Activated T-cell treated with anti-CD3 and anti-CD28 coated beads, Interleukin-2, amount 50 U/mL, for 24 hours (primary cell): ENCODE results near the gene TUBB3.

ENCODE experiments used
- DNase-seq: peaks from one replicate; pipeline ENCODE4 v3.0.0-alpha.2; 2020
- H3K27ac Mint-ChIP-seq: 2 replicates; pipeline ENCODE4 v1.8.0; 2020; ENCODE audit warnings: mild to moderate bottlenecking, mixed read lengths
- H3K27me3 Mint-ChIP-seq: 2 replicates; pipeline ENCODE4 v1.8.0; 2020; ENCODE audit warnings: mixed read lengths
- H3K36me3 Mint-ChIP-seq: 2 replicates; pipeline ENCODE4 v1.8.0; 2020; ENCODE audit warnings: low read depth, mixed read lengths
- H3K4me1 Mint-ChIP-seq: 2 replicates; pipeline ENCODE4 v1.8.0; 2020; ENCODE audit warnings: low read depth, mixed read lengths
- H3K4me3 Mint-ChIP-seq: 2 replicates; pipeline ENCODE4 v1.8.0; 2020; ENCODE audit warnings: mild to moderate bottlenecking, moderate library complexity, mixed read lengths
- H3K9me3 Mint-ChIP-seq: 2 replicates; pipeline ENCODE4 v1.8.0; 2020; ENCODE audit warnings: mixed read lengths

TUBB3 gene

GRCh38 chr16:89893642-89894548 lies 29.2 kb upstream of the TUBB3 start:
- Mint-ChIP-seq H3K4me3 (no peak overlapping the region), H3K4me1 (peaks cover 9% of the 10 kb centered on the region), H3K27me3 (no peaks in the 10 kb centered on the region), H3K36me3 (peaks cover 88% of the 10 kb centered on the region), H3K27ac (no peak overlapping the region), H3K9me3 (no peaks in the 10 kb centered on the region)
- no peak for DNase-seq

GRCh38 chr16:89895482-89896250 lies 27.5 kb upstream of the TUBB3 start:
- Mint-ChIP-seq H3K4me1 (peaks cover 6% of the 10 kb centered on the region), H3K9me3 (no peaks in the 10 kb centered on the region), H3K27ac (no peak overlapping the region), H3K27me3 (no peaks in the 10 kb centered on the region), H3K36me3 (peaks cover 92% of the 10 kb centered on the region), H3K4me3 (no peak overlapping the region)
- DNase-seq = no peak

- peaks cover 3% of the 10 kb centered on the region for H3K4me1 Mint-ChIP-seq
- peaks cover 84% of the 10 kb centered on the region for H3K36me3 Mint-ChIP-seq
- H3K27ac Mint-ChIP-seq = no peak overlapping the region
- DNase-seq = no peak
- no peaks in the 10 kb centered on the region for H3K27me3 Mint-ChIP-seq
- H3K4me3 Mint-ChIP-seq = no peak overlapping the region
- no peaks in the 10 kb centered on the region for H3K9me3 Mint-ChIP-seq
These were observed 25.9 kb upstream of the TUBB3 start for GRCh38 chr16:89897204-89897603.

GRCh38 chr16:89898201-89898967 lies 24.8 kb upstream of the TUBB3 start:
- peaks cover 78% of the 10 kb centered on the region for H3K36me3 Mint-ChIP-seq
- H3K27ac Mint-ChIP-seq = no peak overlapping the region
- no peak overlapping the region for H3K4me3 Mint-ChIP-seq
- H3K4me1 Mint-ChIP-seq = peaks cover 3% of the 10 kb centered on the region
- DNase-seq = no peak
- no peaks in the 10 kb centered on the region for H3K9me3 Mint-ChIP-seq
- H3K27me3 Mint-ChIP-seq = no peaks in the 10 kb centered on the region

- Mint-ChIP-seq H3K4me3 (no peak overlapping the region), H3K27ac (peak overlapping the region; percentile 44), H3K9me3 (no peaks in the 10 kb centered on the region), H3K27me3 (no peaks in the 10 kb centered on the region), H3K4me1 (peaks cover 3% of the 10 kb centered on the region), H3K36me3 (peaks cover 77% of the 10 kb centered on the region)
- no peak for DNase-seq
These were observed 23.2 kb upstream of the TUBB3 start for GRCh38 chr16:89899879-89900481.

GRCh38 chr16:89900885-89901284 lies 22.3 kb upstream of the TUBB3 start:
- no peak overlapping the region for H3K4me3 Mint-ChIP-seq
- peaks cover 78% of the 10 kb centered on the region for H3K36me3 Mint-ChIP-seq
- no peak for DNase-seq
- no peak overlapping the region for H3K27ac Mint-ChIP-seq
- peaks cover 3% of the 10 kb centered on the region for H3K4me1 Mint-ChIP-seq
- no peaks in the 10 kb centered on the region for H3K27me3 Mint-ChIP-seq
- no peaks in the 10 kb centered on the region for H3K9me3 Mint-ChIP-seq

GRCh38 chr16:89902980-89903379 lies 20.2 kb upstream of the TUBB3 start:
- no peak overlapping the region for H3K27ac Mint-ChIP-seq
- no peak for DNase-seq
- no peaks in the 10 kb centered on the region for H3K27me3 Mint-ChIP-seq
- H3K4me1 Mint-ChIP-seq = peaks cover 3% of the 10 kb centered on the region
- peaks cover 73% of the 10 kb centered on the region for H3K36me3 Mint-ChIP-seq
- H3K4me3 Mint-ChIP-seq = no peak overlapping the region
- H3K9me3 Mint-ChIP-seq = no peaks in the 10 kb centered on the region

- H3K4me1 Mint-ChIP-seq = peaks cover 5% of the 10 kb centered on the region
- H3K27ac Mint-ChIP-seq = no peak overlapping the region
- H3K27me3 Mint-ChIP-seq = no peaks in the 10 kb centered on the region
- no peak for DNase-seq
- H3K9me3 Mint-ChIP-seq = no peaks in the 10 kb centered on the region
- H3K36me3 Mint-ChIP-seq = peaks cover 66% of the 10 kb centered on the region
- no peak overlapping the region for H3K4me3 Mint-ChIP-seq
These were observed 19.1 kb upstream of the TUBB3 start for GRCh38 chr16:89903908-89904515.

- Mint-ChIP-seq H3K9me3 (no peaks in the 10 kb centered on the region), H3K27me3 (no peaks in the 10 kb centered on the region), H3K4me3 (no peak overlapping the region), H3K27ac (no peak overlapping the region), H3K4me1 (peaks cover 7% of the 10 kb centered on the region), H3K36me3 (peaks cover 66% of the 10 kb centered on the region)
- no peak for DNase-seq
These were observed 18.3 kb upstream of the TUBB3 start for GRCh38 chr16:89904606-89905510.

- no peak for DNase-seq
- Mint-ChIP-seq H3K27me3 (no peaks in the 10 kb centered on the region), H3K9me3 (no peaks in the 10 kb centered on the region), H3K4me1 (peaks cover 6% of the 10 kb centered on the region), H3K36me3 (peaks cover 66% of the 10 kb centered on the region), H3K27ac (no peak overlapping the region), H3K4me3 (no peak overlapping the region)
These were observed 17.5 kb upstream of the TUBB3 start for GRCh38 chr16:89905511-89906139.

- no peaks in the 10 kb centered on the region for H3K9me3 Mint-ChIP-seq
- no peak overlapping the region for H3K4me3 Mint-ChIP-seq
- peaks cover 6% of the 10 kb centered on the region for H3K4me1 Mint-ChIP-seq
- H3K36me3 Mint-ChIP-seq = peaks cover 64% of the 10 kb centered on the region
- DNase-seq = no peak
- H3K27ac Mint-ChIP-seq = no peak overlapping the region
- no peaks in the 10 kb centered on the region for H3K27me3 Mint-ChIP-seq
These were observed 16.8 kb upstream of the TUBB3 start for GRCh38 chr16:89906140-89907025.
